Activated CD8-positive, alpha-beta T cell treated with anti-CD3 and anti-CD28 coated beads for 36 hours (primary cell): ENCODE data around the gene RNF144A. TPM values are rescaled to one million over a fixed set of nuclear protein-coding genes. Genes with fewer than 3 reads are reported as not detected.

ENCODE experiments used
- ATAC-seq: fragments of 200-7000 bp; cut with Tn5 transposase; one replicate; pipeline ENCODE4 v1.10.0; 2021; ENCODE audit warnings: mild to moderate bottlenecking, moderate library complexity
- CTCF ChIA-PET: fragments of 350-600 bp; sonication (Branson Sonifier 250); formaldehyde crosslinking; loops from one replicate; lab custom pipeline; 2021; ENCODE audit warnings: antibody characterized with exemption; lab: Charles Lee
- POLR2A ChIA-PET: fragments of 350-600 bp; sonication (Branson Sonifier 250); formaldehyde crosslinking; loops from one replicate; lab custom pipeline; 2021; ENCODE audit warnings: antibody characterized with exemption; lab: Charles Lee
- DNase-seq: peaks from one replicate; pipeline ENCODE4 v3.0.0-alpha.2; 2020
- H3K27ac Mint-ChIP-seq: one replicate; pipeline ENCODE4 v1.8.0; 2021; ENCODE audit warnings: mild to moderate bottlenecking, mixed read lengths
- H3K27me3 Mint-ChIP-seq: one replicate; pipeline ENCODE4 v1.8.0; 2021; ENCODE audit warnings: mixed read lengths
- H3K36me3 Mint-ChIP-seq: one replicate; pipeline ENCODE4 v1.8.0; 2021; ENCODE audit warnings: low read depth, mixed read lengths
- H3K4me1 Mint-ChIP-seq: one replicate; pipeline ENCODE4 v1.8.0; 2021; ENCODE audit warnings: low read depth, mixed read lengths
- H3K4me3 Mint-ChIP-seq: one replicate; pipeline ENCODE4 v1.8.0; 2021; ENCODE audit warnings: mild to moderate bottlenecking, moderate library complexity, mixed read lengths
- H3K9me3 Mint-ChIP-seq: one replicate; pipeline ENCODE4 v1.8.0; 2021; ENCODE audit warnings: mixed read lengths
- CTCF ChIP-seq: fragments of 200-600 bp; IDR thresholded peaks from one replicate; pipeline ENCODE4 v1.8.0; 2022; ENCODE audit warnings: antibody characterized with exemption, mild to moderate bottlenecking
- intact Hi-C: fragments of 100-400 bp; cut with micrococcal nuclease; formaldehyde crosslinking; loops from one replicate; pipeline ENCODE4 v1.10.0; 2022
- total RNA-seq, 2 experiments: library from RNA; stranded (reverse); gene quantifications; one replicate each; pipeline ENCODE4 v1.2.3, GENCODE V29; 2021

The RNF144A gene
- total RNA-seq, 2 experiments from 2014 or later = 32.6 to 36.5 TPM

GRCh38 chr2:6915399-6915798, 1.8 kb upstream of the RNF144A start:
- no peak for TF ChIP-seq CTCF
- peaks cover 46% of the 10 kb centered on the region for H3K36me3 Mint-ChIP-seq
- ATAC-seq (no peak), DNase-seq (no peak)
- intact Hi-C loops = no loop called here
- H3K27ac Mint-ChIP-seq = peak overlapping the region; percentile 21
- POLR2A ChIA-PET = interaction anchor here (0.7 to 2.0 kb wide), 5 partner anchors 9 to 133 kb away, joined by 3 to 9 read pairs (median 3); partner anchors contain the start of gene CMPK2
- no peak overlapping the region for H3K4me3 Mint-ChIP-seq
- H3K27me3 Mint-ChIP-seq = no peaks in the 10 kb centered on the region
- CTCF ChIA-PET = interaction anchor here (0.9 to 7.5 kb wide), 10 partner anchors 9 to 129 kb away, joined by 3 to 80 read pairs (median 6); partner anchors contain the start of gene CMPK2
- H3K4me1 Mint-ChIP-seq = peaks cover 68% of the 10 kb centered on the region
- peaks cover 9% of the 10 kb centered on the region for H3K9me3 Mint-ChIP-seq

- peaks cover 38% of the 10 kb centered on the region for H3K36me3 Mint-ChIP-seq
- DNase-seq (no peak), ATAC-seq (no peak)
- intact Hi-C loops = no loop called here
- no peaks in the 10 kb centered on the region for H3K27me3 Mint-ChIP-seq
- peaks cover 6% of the 10 kb centered on the region for H3K9me3 Mint-ChIP-seq
- H3K27ac Mint-ChIP-seq = no peak overlapping the region
- peak overlapping the region; percentile 73 for H3K4me3 Mint-ChIP-seq
- H3K4me1 Mint-ChIP-seq = peaks cover 65% of the 10 kb centered on the region
- CTCF ChIA-PET = interaction anchor here (0.6 to 7.5 kb wide), 20 partner anchors 10 to 182 kb away, joined by 3 to 80 read pairs (median 6); partner anchors contain the start of genes CMPK2 and RSAD2
- POLR2A ChIA-PET = interaction anchor here (0.6 to 2.0 kb wide), 10 partner anchors 9 to 86 kb away, joined by 3 to 9 read pairs (median 3); partner anchors contain the start of gene CMPK2
- no peak for TF ChIP-seq CTCF
Measured at GRCh38 chr2:6916224-6916623, 988 bp upstream of the RNF144A start.

- intact Hi-C loops = no loop called here
- peak overlapping the region; percentile 86 for H3K27ac Mint-ChIP-seq
- ChIA-PET POLR2A (interaction anchor here (0.6 to 2.0 kb wide), 10 partner anchors 9 to 860 kb away, joined by 3 to 9 read pairs (median 3); no protein-coding TSS in a partner anchor), CTCF (interaction anchor here (0.6 to 7.5 kb wide), 20 partner anchors 10 to 181 kb away, joined by 3 to 80 read pairs (median 6); partner anchors contain the start of genes CMPK2 and RSAD2)
- H3K36me3 Mint-ChIP-seq = peaks cover 34% of the 10 kb centered on the region
- DNase-seq (no peak), ATAC-seq (no peak)
- H3K9me3 Mint-ChIP-seq = peaks cover 3% of the 10 kb centered on the region
- peaks cover 65% of the 10 kb centered on the region for H3K4me1 Mint-ChIP-seq
- peak overlapping the region; percentile 73 for H3K4me3 Mint-ChIP-seq
- no peak for TF ChIP-seq CTCF
- no peaks in the 10 kb centered on the region for H3K27me3 Mint-ChIP-seq
Measured at GRCh38 chr2:6916736-6917070, 509 bp upstream of the RNF144A start.

- ATAC-seq (peak; percentile 7), DNase-seq (no peak)
- ChIA-PET POLR2A (interaction anchor here (0.9 to 5.5 kb wide), 6 partner anchors 10 to 91 kb away, joined by 3 to 44 read pairs (median 4); partner anchors contain the start of gene CMPK2), CTCF (interaction anchor here (0.8 to 2.6 kb wide), 9 partner anchors 8 to 126 kb away, joined by 3 to 22 read pairs (median 4); no protein-coding TSS in a partner anchor)
- H3K4me3 Mint-ChIP-seq = peak overlapping the region; percentile 74
- no peak for TF ChIP-seq CTCF
- no peaks in the 10 kb centered on the region for H3K27me3 Mint-ChIP-seq
- H3K36me3 Mint-ChIP-seq = peaks cover 24% of the 10 kb centered on the region
- peak overlapping the region; percentile 33 for H3K27ac Mint-ChIP-seq
- intact Hi-C loops = no loop called here
- H3K9me3 Mint-ChIP-seq = no peaks in the 10 kb centered on the region
- H3K4me1 Mint-ChIP-seq = peaks cover 63% of the 10 kb centered on the region
Measured at GRCh38 chr2:6917761-6918421, 679 bp downstream of the RNF144A start.
